ENCODE results near the gene TOE1. TPM values are rescaled to one million over a fixed set of nuclear protein-coding genes. Genes with fewer than 3 reads are reported as not detected.

TOE1 gene
- total RNA-seq, 1 experiment from 2014 or later, result 11.5 TPM

DNA sequence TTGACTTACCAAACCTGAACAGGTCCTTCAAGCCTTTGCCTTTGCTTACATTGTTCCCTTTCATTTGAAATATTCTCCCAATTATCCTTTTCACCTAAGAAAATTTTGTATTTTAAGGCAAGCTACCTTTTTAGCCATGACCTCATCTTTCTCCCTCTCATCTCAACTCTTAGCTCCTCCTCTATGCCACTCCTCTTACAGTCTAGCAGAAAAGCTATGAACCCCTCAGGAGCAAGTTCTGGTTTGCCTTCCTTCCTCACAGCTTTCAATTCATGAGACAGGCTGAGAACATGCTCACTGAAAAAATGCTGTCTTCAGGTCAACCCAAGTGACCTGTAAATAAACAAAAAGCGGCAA lies 8.6 kb downstream of the TOE1 start:
- Histone ChIP-seq H3K9ac (ENCODE audit: low read length) (no peak overlapping the region), H3K79me2 (ENCODE audit: insufficient read depth, low read length) (peaks cover under 1% of the 10 kb centered on the region; the same call in 1 of the 2 replicates), H4K20me1 (ENCODE audit: insufficient read depth) (no peaks in the 10 kb centered on the region), H3K4me3 (replicated peaks in 1 of 2; ENCODE audit: low read depth in 1 of 2, low read length in 2 of 2) (no peak overlapping the region), H3K27me3 (ENCODE audit: insufficient read depth, low read length) (no peaks in the 10 kb centered on the region), H3K4me2 (ENCODE audit: low read length) (peak overlapping the region; percentile 62), H3K36me3 (ENCODE audit: control insufficient read depth in 1 of 2, insufficient read depth in 2 of 2, low read length in 2 of 2) (peaks cover 2 to 14% of the 10 kb centered on the region in 2 experiments; a peak in 2 of 4 replicates), H2AFZ (ENCODE audit: low read depth, low read length, poor library complexity, severe bottlenecking) (no peak overlapping the region), H3K4me1 (ENCODE audit: control insufficient read depth in 1 of 2, insufficient read depth in 2 of 2, low read length in 2 of 2) (peaks cover 16 to 34% of the 10 kb centered on the region in 2 experiments), H3K27ac (ENCODE audit: low read depth, low read length) (peak overlapping the region; percentile 26; the same call in 1 of the 2 replicates), H3K9me3 (ENCODE audit: control insufficient read depth in 1 of 2, insufficient read depth in 1 of 2, low read depth in 1 of 2, low read length in 2 of 2) (no peaks in the 10 kb centered on the region), H3K9me2 (ENCODE audit: insufficient read depth) (no peaks in the 10 kb centered on the region)
- CTCF ChIA-PET, result interaction anchor here (1.0 to 2.3 kb wide), 2 partner anchors 11 to 144 kb away, joined by 4 to 6 read pairs; no protein-coding TSS in a partner anchor
- DNase-seq (ENCODE audit: low read depth, low spot score) (no peak), ATAC-seq (no peak)
- intact Hi-C loops (cut with micrococcal nuclease), result no loop called here
- RAD21 ChIA-PET (ENCODE audit: low non-redundant PET in 1 of 2, low total read pairs in 2 of 2, uncharacterized antibody in 2 of 2, unreplicated experiment in 2 of 2), result no interaction called here
- POLR2A ChIA-PET, result interaction anchor here (1.0 to 2.1 kb wide), 3 partner anchors 8 to 529 kb away, joined by 4 to 9 read pairs (median 7); partner anchors contain the start of genes MUTYH and TOE1
- BruUV-seq (replicated peaks), result no TSS peak
- TF ChIP-seq RAD21 (IDR thresholded peaks at IDR 0.05; ENCODE audit: low read depth), result no peak
- TF ChIP-seq YY1 (IDR thresholded peaks at IDR 0.05; ENCODE audit: extremely low read depth, insufficient replicate concordance, low read depth, low read length), result no peak
- no peak for TF ChIP-seq SP1 (IDR thresholded peaks at IDR 0.05; ENCODE audit: low read depth)
- TF ChIP-seq CBX3 (IDR thresholded peaks at IDR 0.05; ENCODE audit: low read depth), result no peak
- TF ChIP-seq, protein P1, sequence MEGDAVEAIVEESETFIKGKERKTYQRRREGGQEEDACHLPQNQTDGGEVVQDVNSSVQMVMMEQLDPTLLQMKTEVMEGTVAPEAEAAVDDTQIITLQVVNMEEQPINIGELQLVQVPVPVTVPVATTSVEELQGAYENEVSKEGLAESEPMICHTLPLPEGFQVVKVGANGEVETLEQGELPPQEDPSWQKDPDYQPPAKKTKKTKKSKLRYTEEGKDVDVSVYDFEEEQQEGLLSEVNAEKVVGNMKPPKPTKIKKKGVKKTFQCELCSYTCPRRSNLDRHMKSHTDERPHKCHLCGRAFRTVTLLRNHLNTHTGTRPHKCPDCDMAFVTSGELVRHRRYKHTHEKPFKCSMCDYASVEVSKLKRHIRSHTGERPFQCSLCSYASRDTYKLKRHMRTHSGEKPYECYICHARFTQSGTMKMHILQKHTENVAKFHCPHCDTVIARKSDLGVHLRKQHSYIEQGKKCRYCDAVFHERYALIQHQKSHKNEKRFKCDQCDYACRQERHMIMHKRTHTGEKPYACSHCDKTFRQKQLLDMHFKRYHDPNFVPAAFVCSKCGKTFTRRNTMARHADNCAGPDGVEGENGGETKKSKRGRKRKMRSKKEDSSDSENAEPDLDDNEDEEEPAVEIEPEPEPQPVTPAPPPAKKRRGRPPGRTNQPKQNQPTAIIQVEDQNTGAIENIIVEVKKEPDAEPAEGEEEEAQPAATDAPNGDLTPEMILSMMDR (IDR thresholded peaks at IDR 0.05 in 2 of 3, conservative IDR thresholded peaks at IDR 0.05 in 1 of 3; ENCODE audit: borderline replicate concordance in 1 of 3, insufficient read depth in 1 of 3, low read depth in 2 of 3, low read length in 2 of 3), result no peak
- TF ChIP-seq FOSL1 (IDR thresholded peaks at IDR 0.05; ENCODE audit: low read depth), result no peak
- no peak for TF ChIP-seq POLR2A (IDR thresholded peaks at IDR 0.05; ENCODE audit: borderline replicate concordance, extremely low read depth, insufficient read depth, insufficient read length)
- no peak for TF ChIP-seq ZFX (IDR thresholded peaks at IDR 0.05)
- TF ChIP-seq TCF7L2 (IDR thresholded peaks at IDR 0.05; ENCODE audit: borderline replicate concordance, extremely low read depth, insufficient read depth, insufficient read length), result no peak
- TF ChIP-seq, protein P2, sequence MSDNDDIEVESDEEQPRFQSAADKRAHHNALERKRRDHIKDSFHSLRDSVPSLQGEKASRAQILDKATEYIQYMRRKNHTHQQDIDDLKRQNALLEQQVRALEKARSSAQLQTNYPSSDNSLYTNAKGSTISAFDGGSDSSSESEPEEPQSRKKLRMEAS (IDR thresholded peaks at IDR 0.05), result no peak
- no peak for TF ChIP-seq ZBTB33 (IDR thresholded peaks at IDR 0.05; ENCODE audit: extremely low read depth, insufficient replicate concordance, low read length)
- no peak for TF ChIP-seq ELF1 (IDR thresholded peaks at IDR 0.05; ENCODE audit: borderline replicate concordance, low read depth)
- TF ChIP-seq SIN3A (IDR thresholded peaks at IDR 0.05; ENCODE audit: low read depth), result no peak

Measured in HCT116 (cell line).